GM23248 (cell line): ENCODE results near the gene BOLA2B.
"Not testable (repeated sequence)": the region's sequence is repeated elsewhere in the genome, so short reads cannot be mapped to it uniquely, and the experiment has no call there.

Experiments
- EZH2 ChIP-seq: fragments of 200-600 bp; sonication (generic); IDR thresholded peaks from 2 replicates; pipeline ENCODE4 v1.6.1; 2018; ENCODE audit warnings: antibody characterized with exemption, mild to moderate bottlenecking; ENCODE audit not compliant: insufficient read depth, poor library complexity, severe bottlenecking
- EZH2phosphoT487 ChIP-seq: fragments of 200-600 bp; sonication (generic); IDR thresholded peaks from 2 replicates; pipeline ENCODE4 v1.6.1; 2018; ENCODE audit warnings: antibody characterized with exemption, moderate library complexity, mild to moderate bottlenecking, low read depth; ENCODE audit not compliant: insufficient read depth

DNA sequence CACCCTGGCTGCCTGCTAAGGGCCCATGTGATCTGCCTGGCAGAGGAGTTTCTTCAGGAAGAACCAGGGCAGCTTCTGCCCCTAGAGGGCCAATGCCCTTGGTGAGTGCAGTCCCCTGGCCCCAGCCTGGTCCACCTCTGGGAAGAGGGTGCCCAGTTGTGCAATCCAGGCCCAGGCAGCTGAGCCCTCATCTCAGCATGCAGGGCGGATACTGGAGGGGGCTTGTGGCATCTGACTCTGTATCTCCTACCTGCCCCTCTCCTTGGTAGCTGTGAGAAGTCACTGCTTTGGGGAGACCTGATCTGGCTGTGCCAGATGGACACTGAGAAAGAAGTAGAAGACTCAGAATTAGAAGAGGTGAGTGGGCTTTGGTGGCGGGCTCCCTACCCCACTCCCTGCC lies 3.5 kb upstream of the BOLA2B start:
- not testable (repeated sequence) for TF ChIP-seq EZH2, EZH2phosphoT487
